Left kidney (tissue), 2 donors: ENCODE results near the gene XPNPEP2. TPM values are rescaled to one million over a fixed set of nuclear protein-coding genes. Genes with fewer than 3 reads are reported as not detected.

Experiments
- DNase-seq: peaks from one replicate; pipeline ENCODE4 v3.0.0-alpha.2; 2013
- polyA plus RNA-seq: library from polyadenylated mRNA; unstranded; fragments of 120-200 nt; gene quantifications from one replicate; pipeline ENCODE4 v1.2.1, GENCODE V29; 2013; ENCODE audit not compliant: insufficient read length

XPNPEP2 gene
- polyA plus RNA-seq, 1 donor: 81.5 TPM

DNA sequence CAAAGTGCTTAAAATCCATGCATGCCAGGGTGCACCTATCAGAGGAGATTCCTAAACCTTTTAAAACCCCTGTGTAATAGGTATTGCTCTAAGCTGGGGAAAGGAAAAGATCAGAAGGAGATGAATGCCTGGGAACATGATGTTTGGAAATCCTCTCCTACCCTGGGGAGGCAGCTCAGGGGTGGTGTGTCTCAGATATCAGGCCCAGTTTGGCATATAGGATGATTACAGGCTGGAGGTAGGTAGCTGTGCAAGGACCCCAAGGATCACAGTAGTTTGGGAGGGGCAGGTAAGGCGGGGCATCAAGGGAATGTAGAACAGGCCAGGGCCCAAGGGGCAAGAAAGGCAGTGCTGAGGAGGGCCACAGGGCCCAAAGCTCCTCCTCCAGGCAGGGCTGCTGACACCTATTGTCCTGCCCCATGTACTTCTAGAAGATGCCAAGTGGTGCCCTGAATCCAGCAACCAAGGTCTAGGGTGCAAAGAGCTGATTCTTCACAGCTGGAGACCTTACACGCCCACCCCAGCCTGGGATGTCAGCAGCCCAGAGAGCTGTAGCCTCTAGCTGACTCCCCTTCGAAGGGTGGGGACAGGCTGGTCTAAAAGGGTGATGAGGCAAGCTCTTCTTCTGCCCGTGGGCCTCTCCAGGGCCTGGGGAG lies 58.6 kb downstream of the XPNPEP2 start:
- no peak for DNase-seq

DNA sequence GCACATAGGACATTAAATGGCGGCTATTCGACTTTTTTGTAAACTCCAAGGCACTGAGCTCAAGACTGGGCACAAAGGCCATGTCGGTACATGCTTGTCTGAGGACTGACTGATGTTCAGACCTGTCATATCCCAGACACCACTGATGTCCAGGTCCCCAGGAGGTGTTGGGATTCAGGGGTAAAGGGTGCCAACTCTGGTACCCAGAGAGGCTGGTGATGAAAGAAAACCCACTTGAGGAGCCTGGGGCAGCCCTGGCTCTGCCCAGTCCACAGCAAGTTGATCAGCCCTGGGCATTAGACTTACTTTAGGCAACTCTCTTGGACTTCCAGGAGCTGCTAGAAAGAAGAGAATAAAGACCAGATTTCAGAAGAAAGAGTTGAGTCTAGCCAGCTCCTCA lies 59.7 kb downstream of the XPNPEP2 start:
- DNase-seq: no peak

- DNase-seq: no peak
Measured at GRCh38 chrX:129798888-129799287, 60.1 kb downstream of the XPNPEP2 start.

DNA sequence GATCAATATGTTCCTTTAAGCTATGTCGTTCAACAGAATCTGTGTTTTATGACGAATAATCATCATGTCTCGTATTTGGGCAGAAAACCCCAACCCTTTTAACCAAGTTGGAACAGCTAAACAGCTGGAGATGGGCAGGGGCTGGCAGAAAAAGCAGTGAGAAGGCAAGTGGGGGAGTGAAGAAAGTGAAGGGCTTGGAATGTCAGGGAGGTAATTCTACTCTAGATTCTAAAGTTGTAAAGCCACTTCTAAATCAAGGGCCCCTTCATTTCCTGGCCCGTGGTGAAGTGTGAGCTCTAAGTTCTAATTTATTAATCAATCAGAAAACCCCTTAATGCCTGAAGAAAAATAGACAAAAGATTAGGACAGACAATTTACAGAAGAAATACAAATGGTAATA lies 61.4 kb downstream of the XPNPEP2 start:
- DNase-seq: peak; percentile 12

DNA sequence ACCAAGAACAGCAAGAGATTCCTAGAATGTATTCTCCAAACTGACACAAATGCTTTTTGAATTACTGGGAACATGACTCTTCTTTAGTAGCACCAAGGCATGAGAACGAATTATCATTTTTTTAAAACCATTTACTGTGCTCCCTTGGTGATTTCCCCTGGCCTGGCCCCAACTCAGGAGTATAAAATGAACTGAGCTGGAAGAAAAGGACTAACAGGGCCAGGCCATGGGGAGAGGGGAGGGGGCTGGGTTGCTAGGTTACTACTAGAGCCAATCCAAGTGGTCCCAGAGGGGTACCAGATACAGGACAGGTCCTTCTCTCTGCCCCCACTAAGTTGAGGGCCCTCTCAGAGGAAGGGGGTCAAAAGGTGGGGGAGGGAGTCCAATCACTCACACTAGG lies 64.1 kb downstream of the XPNPEP2 start:
- no peak for DNase-seq

- DNase-seq: peak; percentile 26
Measured at GRCh38 chrX:129804806-129805205, 66.0 kb downstream of the XPNPEP2 start.

DNA sequence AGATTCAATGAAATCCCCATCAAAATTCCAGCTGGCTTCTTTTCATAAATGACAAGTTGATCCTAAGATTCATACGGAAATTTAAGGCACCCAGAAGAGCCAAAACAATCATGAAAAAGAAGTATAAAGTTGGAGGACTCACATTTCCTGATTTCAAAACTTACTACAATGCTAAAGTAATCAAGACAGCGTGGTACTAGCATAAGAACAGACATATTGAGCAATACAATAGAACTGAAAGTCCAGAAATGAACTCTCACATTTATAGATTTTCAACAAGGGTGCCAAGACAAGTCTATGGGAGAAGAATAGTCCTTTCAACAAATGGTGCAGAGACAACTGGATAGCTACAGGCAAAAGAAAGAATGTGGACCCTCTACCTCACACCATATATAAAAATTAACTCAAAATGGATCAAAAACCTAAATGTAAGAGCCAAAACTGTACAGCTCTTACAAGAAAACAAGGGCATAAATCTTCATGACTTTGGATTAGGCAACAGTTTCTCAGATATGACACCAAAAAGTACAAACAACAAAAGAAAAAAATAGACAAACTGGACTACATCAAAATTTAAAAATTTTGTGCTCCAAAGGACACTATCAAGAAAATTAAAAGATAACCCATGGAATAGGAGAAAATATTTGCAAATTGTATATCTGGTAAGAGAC lies 69.5 kb downstream of the XPNPEP2 start:
- no peak for DNase-seq

GRCh38 chrX:129808829-129809796 lies 70.3 kb downstream of the XPNPEP2 start:
- DNase-seq: no peak

DNA sequence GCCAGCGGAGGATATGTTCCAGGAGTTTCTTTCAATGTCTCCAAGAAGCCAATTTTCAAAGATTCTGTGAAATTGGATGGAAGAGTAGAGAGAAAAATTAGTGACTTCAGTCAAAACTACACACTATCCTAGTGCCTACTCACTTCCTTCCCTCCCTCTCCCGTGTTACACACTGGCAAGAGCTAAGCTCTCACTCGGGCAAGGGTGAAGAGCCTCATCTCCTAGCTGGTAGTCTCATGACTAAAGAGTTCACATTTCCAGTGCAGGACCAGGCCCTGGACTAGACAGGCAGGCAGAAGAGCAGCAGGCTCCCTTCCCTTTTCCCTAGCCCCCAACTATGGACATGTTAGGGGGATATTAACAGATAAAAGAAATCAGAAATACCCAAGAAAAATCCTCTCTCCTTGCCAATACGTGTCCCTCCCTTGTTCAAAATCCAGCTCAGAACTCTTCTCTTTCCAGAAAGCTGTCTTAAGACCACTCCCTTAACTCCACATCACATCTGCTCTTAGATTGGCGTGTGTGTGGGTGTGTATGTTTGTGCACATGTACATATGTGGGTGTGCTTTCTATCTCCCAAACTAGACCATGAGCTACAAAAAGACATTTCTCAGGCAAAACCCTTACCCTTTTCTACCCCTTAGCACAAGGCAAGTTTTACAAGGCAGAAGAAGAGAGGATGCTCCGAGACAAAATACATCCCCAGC lies 75.0 kb downstream of the XPNPEP2 start:
- DNase-seq: no peak

DNA sequence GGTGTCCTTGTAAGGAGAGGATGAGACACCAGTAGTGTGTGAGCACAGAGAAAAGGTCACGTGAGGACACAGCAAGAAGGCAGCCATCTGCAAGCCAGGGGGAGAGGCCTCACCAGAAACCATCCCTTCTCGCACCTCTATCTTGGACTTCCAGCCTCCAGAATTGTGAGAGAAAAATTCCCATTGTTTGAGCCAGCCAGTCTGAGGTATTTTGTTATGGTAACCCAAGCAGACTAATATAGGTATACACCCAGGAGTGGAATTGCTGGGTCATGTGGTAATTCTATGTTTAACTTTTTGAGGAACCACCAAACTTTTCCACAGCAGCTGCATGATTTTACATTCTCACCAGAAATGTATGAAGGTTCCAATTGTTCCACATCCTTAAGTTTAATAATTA lies 79.3 kb downstream of the XPNPEP2 start:
- DNase-seq: no peak

Other genes with a start within 250 kb of the XPNPEP2 start
- gene SMARCA1, start 215.5 kb upstream of the XPNPEP2 start, polyA plus RNA-seq: 125 TPM
- 35.8 TPM for gene OCRL, start 198.7 kb upstream of the XPNPEP2 start, polyA plus RNA-seq
- gene APLN, start 84.0 kb upstream of the XPNPEP2 start, polyA plus RNA-seq: 4.4 TPM
- 1.3 TPM for gene SASH3, start 41.0 kb downstream of the XPNPEP2 start, polyA plus RNA-seq
- 48.6 TPM for gene ZDHHC9, start 104.9 kb downstream of the XPNPEP2 start, polyA plus RNA-seq
- gene UTP14A, start 167.2 kb downstream of the XPNPEP2 start, polyA plus RNA-seq: 28.1 TPM
- 16.6 TPM for gene BCORL1, start 243.7 kb downstream of the XPNPEP2 start, polyA plus RNA-seq